ENCODE data around the gene ZNF346.
"Not testable (repeated sequence)": the region's sequence is repeated elsewhere in the genome, so short reads cannot be mapped to it uniquely, and the experiment has no call there.

Gene ZNF346

GRCh38 chr5:177022386-177023302, at the start of gene ZNF346:
Gene ZNF346 (plus strand): TSS chr5:177022696. CDS start chr5:177022739, 43 bp downstream.
- peak; percentile 70 to 80 for DNase-seq (ENCODE audit: low read depth in 2 of 2)

- DNase-seq (ENCODE audit: low read depth in 2 of 2), result no peak
Observed at GRCh38 chr5:176979669-176980068, 42.8 kb upstream of the ZNF346 start.

GRCh38 chr5:176980818-176981217, 41.7 kb upstream of the ZNF346 start:
- no peak for DNase-seq (ENCODE audit: low read depth in 2 of 2)

- not testable (repeated sequence) for DNase-seq (ENCODE audit: low read depth in 2 of 2)
Observed at GRCh38 chr5:176983112-176983511, 39.4 kb upstream of the ZNF346 start.

GRCh38 chr5:176983593-176983992, 38.9 kb upstream of the ZNF346 start:
- DNase-seq (ENCODE audit: low read depth in 2 of 2), result not testable (repeated sequence)

- not testable (repeated sequence) for DNase-seq (ENCODE audit: low read depth in 2 of 2)
Observed at GRCh38 chr5:176984176-176984575, 38.3 kb upstream of the ZNF346 start.

- no peak for DNase-seq (ENCODE audit: low read depth in 2 of 2)
Observed at GRCh38 chr5:176985516-176985915, 37.0 kb upstream of the ZNF346 start.

GRCh38 chr5:176986280-176986679, 36.2 kb upstream of the ZNF346 start:
- DNase-seq (ENCODE audit: low read depth in 2 of 2), result no peak

- no peak for DNase-seq (ENCODE audit: low read depth in 2 of 2)
Observed at GRCh38 chr5:176987583-176987982, 34.9 kb upstream of the ZNF346 start.

- DNase-seq (ENCODE audit: low read depth in 2 of 2), result not testable (repeated sequence)
Observed at GRCh38 chr5:176993081-176993480, 29.4 kb upstream of the ZNF346 start.

GRCh38 chr5:176994460-176995121, 27.9 kb upstream of the ZNF346 start:
- no peak for DNase-seq (ENCODE audit: low read depth in 2 of 2)

- no peak for DNase-seq (ENCODE audit: low read depth in 2 of 2)
Observed at GRCh38 chr5:176995122-176995490, 27.4 kb upstream of the ZNF346 start.

GRCh38 chr5:176995896-176996767, 26.4 kb upstream of the ZNF346 start:
- DNase-seq (ENCODE audit: low read depth in 2 of 2), result no peak

GRCh38 chr5:176996780-176997179, 25.7 kb upstream of the ZNF346 start:
- DNase-seq (ENCODE audit: low read depth in 2 of 2), result no peak

- no peak for DNase-seq (ENCODE audit: low read depth in 2 of 2)
Observed at GRCh38 chr5:176998828-176999227, 23.7 kb upstream of the ZNF346 start.

- DNase-seq (ENCODE audit: low read depth in 2 of 2), result not testable (repeated sequence)
Observed at GRCh38 chr5:176999526-176999925, 23.0 kb upstream of the ZNF346 start.

- no peak for DNase-seq (ENCODE audit: low read depth in 2 of 2)
Observed at GRCh38 chr5:177003649-177004048, 18.8 kb upstream of the ZNF346 start.

- DNase-seq (ENCODE audit: low read depth in 2 of 2), result no peak
Observed at GRCh38 chr5:177004961-177005360, 17.5 kb upstream of the ZNF346 start.

- peak in 1 of 2 donors; percentile 45 for DNase-seq (ENCODE audit: low read depth in 2 of 2)
Observed at GRCh38 chr5:177005619-177006264, 16.8 kb upstream of the ZNF346 start.

GRCh38 chr5:177006265-177006972, 16.1 kb upstream of the ZNF346 start, which contains the start of gene UIMC1:
Gene UIMC1 (minus strand): TSS chr5:177006779. CDS start chr5:176982615, 24,164 bp downstream.
- peak; percentile 79 to 85 for DNase-seq (ENCODE audit: low read depth in 2 of 2)

- DNase-seq (ENCODE audit: low read depth in 2 of 2), result no peak
Observed at GRCh38 chr5:177008716-177009115, 13.8 kb upstream of the ZNF346 start.

Data from stimulated activated CD8-positive, alpha-beta memory T cell treated with anti-CD3 and anti-CD28 coated beads, Interleukin-7, amount 100 ng/mL, for 1 hour (primary cell).